Inflammatory macrophage treated with lipopolysaccharide for 4 hours (primary cell): ENCODE measurements around the gene EPN2.

Experiments
- DNase-seq: peaks from one replicate; pipeline ENCODE4 v3.0.0-alpha.2; 2020

The EPN2 gene

DNA sequence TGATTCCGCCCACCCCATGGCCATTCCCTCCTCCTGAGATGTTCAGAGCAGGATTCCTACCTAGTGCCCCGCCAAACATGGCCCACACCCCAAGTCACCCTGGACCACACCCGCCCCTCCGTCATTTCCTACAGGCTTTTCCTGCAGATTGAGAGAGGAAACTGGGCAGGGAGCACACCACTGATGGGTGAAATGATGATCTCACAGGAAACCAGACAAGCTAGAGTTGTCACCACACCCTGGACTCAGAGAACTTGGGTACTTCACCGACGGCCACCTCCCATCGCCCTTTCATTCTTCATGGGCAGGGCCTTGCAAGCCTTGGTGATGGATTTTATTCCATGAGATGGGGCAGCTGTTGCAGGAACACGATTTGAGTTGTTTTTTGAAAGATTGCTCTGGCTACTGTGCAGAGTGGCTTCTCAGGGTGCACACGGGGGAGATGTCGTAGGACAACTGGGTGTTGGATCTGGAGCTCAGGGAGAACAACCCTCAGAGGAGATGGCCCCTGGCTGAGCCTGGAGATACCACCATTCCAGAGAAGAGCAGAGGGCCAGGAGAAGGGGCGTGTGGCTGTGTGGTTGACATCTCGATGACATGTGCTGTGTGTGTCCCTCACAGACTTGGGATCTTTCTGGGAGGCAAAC lies 132.8 kb downstream of the EPN2 start:
- DNase-seq = peak; percentile 91

DNA sequence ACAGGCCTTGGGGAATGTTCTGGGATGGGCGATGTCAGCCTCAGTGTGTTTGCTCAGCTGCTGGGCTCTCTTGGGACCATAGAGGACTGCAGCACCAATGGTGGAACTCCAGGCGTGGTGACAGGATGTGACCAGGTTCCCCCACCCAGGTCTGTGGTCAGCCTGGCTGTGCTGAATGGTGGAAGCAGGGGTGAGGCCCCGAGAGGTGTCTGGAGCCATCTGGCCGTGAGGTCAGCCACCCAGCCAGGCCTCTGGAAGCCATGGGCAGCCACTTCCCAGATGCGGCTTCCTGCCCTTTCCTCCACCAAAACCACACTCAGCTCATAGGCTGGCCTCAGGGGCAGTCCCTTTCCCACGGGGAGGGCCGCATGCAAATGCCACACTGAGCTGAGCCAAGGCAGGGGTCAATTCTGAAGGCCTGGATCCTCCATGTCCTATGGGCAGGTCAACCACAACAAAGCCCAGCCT lies 133.4 kb downstream of the EPN2 start:
- peak; percentile 90 for DNase-seq

DNA sequence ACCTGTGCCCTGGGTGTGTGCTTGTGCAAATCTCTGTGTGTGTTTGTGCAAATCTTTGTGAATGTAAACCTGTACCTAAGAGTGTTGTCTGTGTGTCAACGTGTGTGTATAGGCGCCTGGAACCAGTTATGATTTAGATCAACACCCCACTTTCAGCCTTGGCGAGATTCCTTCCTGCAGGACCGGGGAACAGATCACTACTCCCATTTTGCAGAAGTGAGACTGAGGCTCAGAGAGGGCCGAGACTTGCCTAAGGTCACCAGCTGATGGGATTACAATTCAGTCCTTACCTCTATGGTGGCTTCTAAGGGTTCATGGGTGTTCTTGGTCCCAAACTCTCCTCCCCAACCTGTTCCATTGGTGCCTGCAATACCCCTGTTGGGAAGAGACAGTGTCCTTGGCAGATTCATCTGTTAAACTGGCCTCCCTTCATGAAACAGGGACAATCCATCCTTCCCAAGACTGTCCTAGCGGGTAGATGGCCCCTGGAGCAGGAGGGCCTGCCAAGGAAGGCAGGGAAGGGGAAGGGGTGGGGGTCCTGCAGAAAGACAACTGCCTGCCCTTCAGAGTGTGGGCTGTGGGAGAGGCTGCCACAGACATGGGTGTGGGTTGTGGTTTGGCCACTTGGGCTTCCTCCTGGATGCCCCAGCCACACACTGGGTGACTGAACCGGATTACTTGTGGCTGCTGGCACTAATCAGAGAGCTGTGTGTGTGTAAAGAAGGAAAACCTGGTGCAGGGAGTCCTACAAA lies 134.3 kb downstream of the EPN2 start:
- DNase-seq = peak; percentile 45

DNA sequence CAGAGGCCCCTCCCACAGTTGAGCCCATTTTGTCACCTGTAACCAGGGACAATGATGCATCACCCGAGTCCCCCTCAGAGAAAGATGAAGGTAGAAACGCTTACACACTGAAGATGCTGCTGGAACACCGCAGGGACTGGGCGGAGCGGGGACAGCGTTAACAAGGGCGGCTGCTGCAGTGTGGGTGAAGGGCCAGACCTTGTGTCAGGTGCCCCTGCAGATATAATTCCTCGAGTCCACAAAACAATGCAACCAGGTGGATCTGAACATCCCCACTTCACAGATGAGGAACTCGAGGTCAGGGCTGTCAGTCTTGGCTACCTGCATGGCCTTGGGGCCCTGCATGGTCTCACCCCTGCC lies 134.8 kb downstream of the EPN2 start:
- no peak for DNase-seq

DNA sequence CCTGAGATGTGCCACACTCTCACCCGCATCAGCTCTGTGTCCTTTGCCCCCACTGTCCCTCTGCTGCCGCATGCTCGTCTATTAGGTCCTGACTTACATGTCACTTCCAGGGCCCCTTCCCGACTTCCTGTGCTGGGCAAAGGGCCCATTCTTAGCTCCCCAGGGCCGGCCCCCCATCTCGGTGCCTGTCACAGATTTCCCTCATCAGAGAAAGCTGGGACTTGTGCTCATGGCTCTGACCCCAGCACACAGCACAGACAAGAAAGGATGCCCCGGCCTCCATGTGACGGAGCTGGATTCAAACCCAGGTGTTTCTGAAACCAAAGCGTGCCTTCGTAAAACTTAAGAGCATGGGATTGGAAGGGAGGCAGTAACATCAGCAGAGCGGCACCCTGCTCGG lies 135.3 kb downstream of the EPN2 start:
- DNase-seq = no peak

DNA sequence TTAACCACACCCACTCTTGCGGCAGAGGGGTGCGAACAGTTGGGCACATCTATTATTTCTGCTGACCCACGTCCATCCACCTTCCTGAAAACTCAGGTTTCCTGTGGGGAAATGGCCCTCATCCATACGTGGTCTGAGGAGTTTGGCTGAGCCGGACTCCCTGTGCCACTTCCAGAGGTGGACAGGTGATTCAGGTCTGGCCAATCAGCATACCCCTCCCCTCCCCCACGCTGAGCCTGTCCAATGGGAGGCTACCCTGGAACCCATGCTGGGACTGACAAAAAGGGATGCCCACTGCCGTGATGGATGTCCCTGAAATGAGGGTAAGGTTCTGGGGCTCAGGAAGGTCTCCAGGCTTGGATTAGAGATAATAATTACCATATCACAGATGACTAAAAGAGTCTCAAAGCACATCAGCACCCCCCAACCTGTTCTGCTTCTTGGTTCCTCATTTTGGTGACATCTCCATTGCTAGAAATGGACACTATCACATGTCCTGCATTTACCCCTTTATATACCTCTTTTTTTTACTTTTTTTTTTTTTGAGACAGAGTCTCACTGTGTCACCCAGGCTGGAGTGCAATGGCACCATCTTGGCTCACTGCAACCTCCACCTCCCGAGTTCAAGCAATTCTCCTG lies 135.8 kb downstream of the EPN2 start:
- DNase-seq = peak; percentile 44

DNA sequence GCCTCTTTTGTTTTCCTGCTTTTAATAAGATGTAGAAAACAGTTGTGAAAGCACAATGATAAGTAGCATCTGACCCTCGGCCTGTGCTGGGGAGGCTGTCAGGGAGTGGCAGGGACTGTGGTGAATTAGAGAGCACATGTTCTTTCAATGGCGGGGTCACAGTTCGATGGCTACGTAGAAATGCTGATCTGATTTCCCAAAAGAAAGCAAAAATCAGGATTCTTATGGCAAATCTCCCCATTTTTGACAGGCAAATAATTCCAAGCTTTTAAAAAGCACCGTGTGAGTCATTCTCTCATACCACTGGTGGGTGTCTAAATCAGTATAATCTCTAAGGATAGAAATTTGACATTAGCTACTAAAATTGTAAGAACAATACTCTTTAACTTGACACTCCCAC lies 137.0 kb downstream of the EPN2 start:
- DNase-seq = no peak

DNA sequence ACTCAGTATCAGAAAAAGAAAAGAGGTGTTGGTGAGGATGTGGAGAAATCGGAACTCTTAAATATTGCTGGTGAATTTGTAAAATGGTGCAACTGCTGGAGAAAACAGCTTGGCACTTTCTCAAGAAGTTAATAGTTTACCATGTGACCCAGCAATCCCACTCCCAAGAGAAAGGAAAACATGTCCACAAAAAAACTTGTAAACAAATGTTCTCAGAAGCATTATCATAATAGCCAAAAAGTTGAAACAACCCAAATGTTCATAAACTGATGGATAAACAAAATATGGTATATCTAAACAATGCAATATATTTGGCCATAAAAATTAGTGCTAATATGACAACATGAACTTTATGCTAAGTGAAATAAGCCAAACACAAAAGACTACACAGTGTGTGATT lies 138.6 kb downstream of the EPN2 start:
- DNase-seq = no peak

DNA sequence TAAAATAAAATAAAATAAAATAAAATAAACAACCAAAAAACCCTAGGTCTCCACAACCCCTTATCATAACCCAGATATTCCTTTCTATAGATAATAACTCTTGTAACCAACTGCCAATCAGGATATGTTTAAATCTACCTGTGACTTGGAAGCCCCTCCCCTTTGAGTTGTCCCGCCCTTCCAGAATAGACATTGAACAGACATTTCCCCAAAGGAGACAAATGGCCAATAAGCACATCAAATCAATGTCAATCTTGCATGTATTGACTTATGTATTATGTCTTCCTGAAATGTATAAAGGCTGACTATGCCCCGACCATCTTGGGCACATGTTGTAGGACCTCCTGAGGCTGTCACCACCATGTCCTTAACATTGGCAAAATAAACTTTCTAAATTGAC lies 139.6 kb downstream of the EPN2 start:
- DNase-seq = no peak

DNA sequence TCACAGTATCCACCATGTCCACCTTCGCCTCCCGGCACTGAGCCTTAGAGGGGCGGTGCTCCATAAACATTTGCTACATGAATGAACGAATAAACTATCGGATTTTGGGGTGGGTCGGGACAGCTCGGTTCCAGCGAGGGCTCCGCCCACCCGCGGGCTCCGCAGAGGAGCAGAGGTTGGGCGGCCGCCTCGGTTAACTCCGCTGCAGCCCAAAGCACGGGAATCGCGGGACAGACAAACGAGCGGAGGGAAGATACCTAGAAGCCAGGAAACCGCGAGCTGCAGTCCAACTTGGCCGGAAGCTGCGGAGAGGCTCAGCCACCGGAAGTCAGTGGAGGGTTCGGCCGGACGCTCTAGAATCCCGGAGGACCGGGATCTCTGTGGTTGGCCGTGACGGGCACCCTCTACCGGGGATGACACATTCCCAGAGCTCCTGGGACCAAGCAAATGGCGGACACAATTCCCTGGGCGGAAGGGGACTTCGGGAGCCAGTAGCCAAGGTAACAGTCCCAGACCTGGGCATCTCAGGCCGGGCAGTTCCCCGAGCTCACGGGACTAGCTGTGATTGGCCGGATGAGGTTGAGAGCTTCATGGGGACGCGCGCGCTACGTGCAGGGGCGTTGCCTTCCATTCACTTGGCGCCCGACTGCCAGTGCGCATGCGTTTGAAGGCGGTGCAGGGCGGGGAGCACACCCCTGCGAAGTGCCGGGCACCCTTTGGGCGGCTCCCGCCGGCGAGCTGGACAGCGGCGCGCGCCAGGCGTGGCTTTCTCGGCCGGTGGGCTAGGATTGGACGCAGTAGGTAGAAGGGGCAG lies 140.6 kb downstream of the EPN2 start:
- peak; percentile 99 for DNase-seq

DNA sequence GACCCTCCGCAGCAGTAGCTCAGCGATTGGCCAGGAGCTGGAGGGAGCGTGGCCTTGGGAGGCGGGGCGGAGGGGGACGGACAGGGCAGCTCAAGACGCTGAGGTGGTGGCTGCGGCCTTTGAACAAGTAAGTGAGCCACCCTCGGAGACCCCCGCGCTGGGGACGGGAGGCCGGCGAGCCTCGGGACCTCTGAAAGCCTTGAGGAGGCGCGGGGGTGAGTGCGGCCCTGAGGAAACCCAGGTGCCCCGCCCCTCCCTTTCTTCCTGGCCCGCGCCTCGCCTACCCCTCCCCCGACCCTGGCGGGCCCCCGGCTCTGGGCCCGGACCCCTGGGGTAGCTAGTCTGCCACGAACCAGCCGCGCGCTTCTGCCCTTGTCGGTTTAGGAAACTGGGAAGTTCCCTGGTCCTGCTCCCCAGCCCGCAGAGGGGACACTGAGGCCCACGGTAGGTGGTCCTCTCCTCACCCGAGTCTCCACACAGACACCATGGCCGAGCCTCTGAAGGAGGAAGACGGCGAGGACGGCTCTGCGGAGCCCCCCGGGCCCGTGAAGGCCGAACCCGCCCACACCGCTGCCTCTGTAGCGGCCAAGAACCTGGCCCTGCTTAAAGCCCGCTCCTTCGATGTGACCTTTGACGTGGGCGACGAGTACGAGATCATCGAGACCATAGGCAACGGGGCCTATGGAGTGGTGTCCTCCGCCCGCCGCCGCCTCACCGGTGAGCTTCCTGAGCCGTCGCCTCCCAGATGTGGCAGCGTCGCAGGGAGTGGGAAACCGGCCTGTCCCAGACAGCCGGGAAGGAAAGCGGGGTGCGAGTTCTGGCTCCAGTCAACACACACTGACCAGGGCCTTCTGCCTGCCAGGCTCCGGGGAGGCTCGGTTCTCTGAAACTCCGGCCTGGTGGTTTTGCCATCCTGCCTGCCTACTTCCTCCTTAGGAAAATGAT lies 141.5 kb downstream of the EPN2 start, which contains the start of gene MAPK7:
TSS of gene MAPK7 (plus strand) at position 83 of the 945 bp plus-strand sequence. CDS start at position 486, 403 bp downstream.
- DNase-seq = peak; percentile 37

DNA sequence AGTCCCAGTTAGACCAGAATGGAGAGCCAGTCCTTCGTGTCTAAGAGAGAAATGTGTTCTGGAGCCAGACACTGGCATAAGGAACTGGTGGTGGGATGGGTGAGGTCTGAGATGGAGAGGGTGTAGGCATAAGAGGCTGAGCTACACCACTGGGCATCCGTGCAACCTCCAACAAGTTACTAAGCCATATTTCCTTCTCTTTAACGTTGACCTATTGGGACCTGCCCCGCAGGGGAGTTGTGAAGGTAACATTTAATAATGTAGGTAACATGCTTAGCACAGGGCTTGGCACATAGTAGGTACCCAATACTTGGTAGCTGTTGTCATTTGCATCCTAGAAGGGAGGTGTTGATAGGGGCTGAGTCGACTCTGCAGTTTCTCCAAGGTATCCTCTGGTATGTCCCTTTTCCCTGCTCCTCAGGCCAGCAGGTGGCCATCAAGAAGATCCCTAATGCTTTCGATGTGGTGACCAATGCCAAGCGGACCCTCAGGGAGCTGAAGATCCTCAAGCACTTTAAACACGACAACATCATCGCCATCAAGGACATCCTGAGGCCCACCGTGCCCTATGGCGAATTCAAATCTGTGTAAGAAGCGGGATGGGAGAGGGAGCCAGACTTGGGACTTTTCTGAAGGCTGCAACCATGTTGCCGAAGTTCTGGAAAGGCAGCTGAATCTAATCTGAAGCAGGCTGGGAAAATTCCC lies 142.3 kb downstream of the EPN2 start:
- DNase-seq = no peak

DNA sequence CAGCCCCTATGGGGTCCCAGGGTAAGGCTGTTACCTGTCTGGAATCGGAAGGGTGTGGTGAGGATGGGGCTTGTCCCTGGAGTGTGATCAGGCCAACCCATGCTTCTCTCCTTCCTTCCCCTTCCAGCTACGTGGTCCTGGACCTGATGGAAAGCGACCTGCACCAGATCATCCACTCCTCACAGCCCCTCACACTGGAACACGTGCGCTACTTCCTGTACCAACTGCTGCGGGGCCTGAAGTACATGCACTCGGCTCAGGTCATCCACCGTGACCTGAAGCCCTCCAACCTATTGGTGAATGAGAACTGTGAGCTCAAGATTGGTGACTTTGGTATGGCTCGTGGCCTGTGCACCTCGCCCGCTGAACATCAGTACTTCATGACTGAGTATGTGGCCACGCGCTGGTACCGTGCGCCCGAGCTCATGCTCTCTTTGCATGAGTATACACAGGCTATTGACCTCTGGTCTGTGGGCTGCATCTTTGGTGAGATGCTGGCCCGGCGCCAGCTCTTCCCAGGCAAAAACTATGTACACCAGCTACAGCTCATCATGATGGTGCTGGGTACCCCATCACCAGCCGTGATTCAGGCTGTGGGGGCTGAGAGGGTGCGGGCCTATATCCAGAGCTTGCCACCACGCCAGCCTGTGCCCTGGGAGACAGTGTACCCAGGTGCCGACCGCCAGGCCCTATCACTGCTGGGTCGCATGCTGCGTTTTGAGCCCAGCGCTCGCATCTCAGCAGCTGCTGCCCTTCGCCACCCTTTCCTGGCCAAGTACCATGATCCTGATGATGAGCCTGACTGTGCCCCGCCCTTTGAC lies 143.5 kb downstream of the EPN2 start:
- no peak for DNase-seq

DNA sequence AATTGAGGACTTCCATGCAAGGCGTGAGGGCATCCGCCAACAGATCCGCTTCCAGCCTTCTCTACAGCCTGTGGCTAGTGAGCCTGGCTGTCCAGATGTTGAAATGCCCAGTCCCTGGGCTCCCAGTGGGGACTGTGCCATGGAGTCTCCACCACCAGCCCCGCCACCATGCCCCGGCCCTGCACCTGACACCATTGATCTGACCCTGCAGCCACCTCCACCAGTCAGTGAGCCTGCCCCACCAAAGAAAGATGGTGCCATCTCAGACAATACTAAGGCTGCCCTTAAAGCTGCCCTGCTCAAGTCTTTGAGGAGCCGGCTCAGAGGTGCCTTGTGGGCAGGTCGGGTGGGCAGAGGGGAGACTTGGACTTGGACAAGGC lies 144.2 kb downstream of the EPN2 start:
- no peak for DNase-seq

DNA sequence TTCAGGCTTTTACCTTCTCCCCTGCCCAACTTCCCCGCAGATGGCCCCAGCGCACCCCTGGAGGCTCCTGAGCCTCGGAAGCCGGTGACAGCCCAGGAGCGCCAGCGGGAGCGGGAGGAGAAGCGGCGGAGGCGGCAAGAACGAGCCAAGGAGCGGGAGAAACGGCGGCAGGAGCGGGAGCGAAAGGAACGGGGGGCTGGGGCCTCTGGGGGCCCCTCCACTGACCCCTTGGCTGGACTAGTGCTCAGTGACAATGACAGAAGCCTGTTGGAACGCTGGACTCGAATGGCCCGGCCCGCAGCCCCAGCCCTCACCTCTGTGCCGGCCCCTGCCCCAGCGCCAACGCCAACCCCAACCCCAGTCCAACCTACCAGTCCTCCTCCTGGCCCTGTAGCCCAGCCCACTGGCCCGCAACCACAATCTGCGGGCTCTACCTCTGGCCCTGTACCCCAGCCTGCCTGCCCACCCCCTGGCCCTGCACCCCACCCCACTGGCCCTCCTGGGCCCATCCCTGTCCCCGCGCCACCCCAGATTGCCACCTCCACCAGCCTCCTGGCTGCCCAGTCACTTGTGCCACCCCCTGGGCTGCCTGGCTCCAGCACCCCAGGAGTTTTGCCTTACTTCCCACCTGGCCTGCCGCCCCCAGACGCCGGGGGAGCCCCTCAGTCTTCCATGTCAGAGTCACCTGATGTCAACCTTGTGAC lies 144.7 kb downstream of the EPN2 start:
- no peak for DNase-seq

DNA sequence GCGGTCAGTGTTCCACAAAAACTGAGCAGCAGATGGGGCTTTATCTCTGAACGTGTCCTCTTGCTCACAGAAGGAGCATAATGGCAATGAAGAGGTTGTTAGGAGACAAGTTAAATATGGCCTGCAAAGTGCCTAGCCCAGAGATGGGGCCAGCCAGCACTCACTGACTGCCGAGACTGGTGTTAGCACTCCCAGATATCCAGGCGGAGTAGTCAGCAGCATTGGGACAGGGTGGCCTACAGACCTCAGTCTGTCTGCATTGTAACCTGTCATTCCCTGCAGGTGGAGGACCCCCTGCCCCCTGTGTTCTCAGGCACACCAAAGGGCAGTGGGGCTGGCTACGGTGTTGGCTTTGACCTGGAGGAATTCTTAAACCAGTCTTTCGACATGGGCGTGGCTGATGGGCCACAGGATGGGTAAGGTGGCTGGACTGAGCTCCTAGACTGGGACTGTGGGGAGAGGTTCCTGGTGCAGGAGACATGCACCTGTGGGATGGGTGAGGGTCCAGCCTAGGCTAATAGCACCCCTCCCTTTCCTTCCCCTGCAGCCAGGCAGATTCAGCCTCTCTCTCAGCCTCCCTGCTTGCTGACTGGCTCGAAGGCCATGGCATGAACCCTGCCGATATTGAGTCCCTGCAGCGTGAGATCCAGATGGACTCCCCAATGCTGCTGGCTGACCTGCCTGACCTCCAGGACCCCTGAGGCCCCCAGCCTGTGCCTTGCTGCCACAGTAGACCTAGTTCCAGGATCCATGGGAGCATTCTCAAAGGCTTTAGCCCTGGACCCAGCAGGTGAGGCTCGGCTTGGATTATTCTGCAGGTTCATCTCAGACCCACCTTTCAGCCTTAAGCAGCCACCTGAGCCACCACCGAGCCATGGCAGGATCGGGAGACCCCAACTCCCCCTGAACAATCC lies 145.6 kb downstream of the EPN2 start:
- no peak for DNase-seq

DNA sequence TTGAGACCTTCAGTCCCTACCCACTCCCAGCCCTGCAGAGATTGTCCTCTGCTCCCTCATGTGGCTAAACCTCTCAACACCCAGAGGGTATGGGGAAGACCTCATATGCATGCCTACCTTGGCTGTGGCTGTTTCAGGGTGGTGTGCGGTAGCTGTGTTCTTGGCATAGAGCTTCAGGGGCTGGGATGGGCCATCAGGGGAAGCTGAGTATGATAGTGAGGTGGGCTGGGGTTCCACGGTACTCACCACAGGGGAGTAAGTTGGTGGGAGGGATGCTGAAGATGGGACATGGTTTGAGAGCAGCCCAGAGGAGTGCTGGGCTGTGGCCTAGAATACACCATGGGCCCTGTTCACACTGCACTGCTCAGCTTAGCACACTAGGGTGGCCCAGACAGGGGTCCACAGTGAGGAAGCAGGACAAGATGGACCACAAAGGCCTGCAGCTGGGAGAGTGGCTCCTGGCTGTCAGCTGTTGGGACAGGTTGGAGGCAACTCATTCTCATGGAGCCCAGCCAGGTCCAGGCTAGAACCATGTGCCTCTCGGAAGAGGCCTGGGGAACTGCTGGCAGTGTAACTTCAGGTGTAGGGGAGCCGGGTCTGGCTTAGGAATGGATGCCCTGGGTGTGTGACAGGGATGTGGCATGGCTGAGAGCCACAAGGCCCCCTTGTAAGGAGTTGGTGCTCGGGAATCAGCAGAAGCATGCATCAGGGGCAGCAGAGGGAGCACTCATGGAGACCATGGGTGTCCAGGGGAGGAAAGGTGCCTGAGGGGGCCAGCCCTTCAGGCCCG lies 146.7 kb downstream of the EPN2 start:
- DNase-seq = no peak
